GM12801 (cell line): ENCODE measurements around the gene BAIAP2.

Source experiments
- CTCF ChIP-seq: IDR thresholded peaks from one replicate; pipeline ENCODE4 v1.5.1; 2011; ENCODE audit warnings: control low read depth; ENCODE audit not compliant: insufficient read length; ENCODE audit errors: extremely low read depth

BAIAP2 gene

GRCh38 chr17:81013642-81014041 lies 21.3 kb upstream of the BAIAP2 start:
- TF ChIP-seq CTCF, result no peak

- no peak for TF ChIP-seq CTCF
Measured at GRCh38 chr17:81015136-81015535, 19.8 kb upstream of the BAIAP2 start.

GRCh38 chr17:81016575-81016974 lies 18.4 kb upstream of the BAIAP2 start:
- TF ChIP-seq CTCF, result no peak

GRCh38 chr17:81018044-81018802 lies 16.7 kb upstream of the BAIAP2 start:
- no peak for TF ChIP-seq CTCF

GRCh38 chr17:81019563-81020442 lies 15.1 kb upstream of the BAIAP2 start:
- TF ChIP-seq CTCF, result no peak

- no peak for TF ChIP-seq CTCF
Measured at GRCh38 chr17:81020443-81020766, 14.5 kb upstream of the BAIAP2 start.

GRCh38 chr17:81020767-81021497 lies 14.0 kb upstream of the BAIAP2 start:
- TF ChIP-seq CTCF, result no peak
